ENCODE data around the gene CPSF4L. TPM values are rescaled to one million over a fixed set of nuclear protein-coding genes. Genes with fewer than 3 reads are reported as not detected.

CPSF4L gene
- polyA plus RNA-seq, 3 donors = not detected

- H3K36me3 Mint-ChIP-seq = peaks cover 68 to 78% of the 10 kb centered on the region in 2 donors
- no peak for DNase-seq
- no peak overlapping the region for H3K9ac ChIP-seq (ENCODE audit: insufficient read depth, low read length, poor library complexity, severe bottlenecking)
- 99% methylated on average over 15 of the region's 16 CpGs for WGBS (ENCODE audit: insufficient coverage)
- H3K4me1 ChIP-seq (ENCODE audit: control insufficient read depth in 1 of 2, insufficient read depth in 2 of 2, low read length in 2 of 2) = peaks cover 3 to 10% of the 10 kb centered on the region in 2 donors
- H2AFZ ChIP-seq (ENCODE audit: insufficient read depth, low read depth, low read length, poor library complexity, severe bottlenecking) = no peak overlapping the region
- no peak overlapping the region for H3K4me2 ChIP-seq (replicated peaks; ENCODE audit: extremely low read depth, low read length, poor library complexity, severe bottlenecking)
- peaks cover 29% of the 10 kb centered on the region for H4K20me1 ChIP-seq (ENCODE audit: insufficient read depth, low read length)
- H3K27me3 ChIP-seq (ENCODE audit: control insufficient read depth in 2 of 2, insufficient read depth in 2 of 2, low read length in 2 of 2) = no peaks in the 10 kb centered on the region
- peaks cover 65 to 84% of the 10 kb centered on the region in 2 donors for H3K36me3 ChIP-seq (replicated peaks in 1 of 2; ENCODE audit: control insufficient read depth in 1 of 2, insufficient read depth in 2 of 2, low read length in 2 of 2)
- H3K27me3 Mint-ChIP-seq (ENCODE audit: low read depth in 3 of 3) = peaks cover 0 to 2% (median 0%) of the 10 kb centered on the region in 3 donors
- peaks cover 0 to 3% (median 0%) of the 10 kb centered on the region in 7 donors for H3K9me3 Mint-ChIP-seq
- no peak overlapping the region for H3K27ac ChIP-seq (ENCODE audit: low read depth in 1 of 2, low read length in 2 of 2)
- H3K79me2 ChIP-seq (ENCODE audit: insufficient read depth, low read length) = peaks cover 5% of the 10 kb centered on the region
- H3K27ac Mint-ChIP-seq = no peak overlapping the region
- intact Hi-C loops (cut with micrococcal nuclease) = no loop called here
- H3K9me3 ChIP-seq (replicated peaks in 1 of 2; ENCODE audit: control insufficient read depth in 1 of 2, insufficient read depth in 1 of 2, low read length in 2 of 2) = no peaks in the 10 kb centered on the region
- no peak for TF ChIP-seq CTCF (IDR thresholded peaks at IDR 0.05)
- H3K4me3 Mint-ChIP-seq = no peak overlapping the region
- peaks cover 11% of the 10 kb centered on the region for H3K4me1 Mint-ChIP-seq
- no peak overlapping the region for H3K4me3 ChIP-seq (replicated peaks in 1 of 3; ENCODE audit: low read depth in 2 of 3, low read length in 3 of 3)
Observed at GRCh38 chr17:73208139-73208827, 53.4 kb downstream of the CPSF4L start.

GRCh38 chr17:73205459-73205961 is 56.2 kb downstream of the CPSF4L start:
- 98% methylated on average over 7 of the region's 10 CpGs for WGBS (ENCODE audit: insufficient coverage)
- H2AFZ ChIP-seq (ENCODE audit: insufficient read depth, low read depth, low read length, poor library complexity, severe bottlenecking) = no peak overlapping the region
- peaks cover 3% of the 10 kb centered on the region for H3K4me1 Mint-ChIP-seq
- no peak overlapping the region for H3K4me3 ChIP-seq (replicated peaks in 1 of 3; ENCODE audit: low read depth in 2 of 3, low read length in 3 of 3)
- H4K20me1 ChIP-seq (ENCODE audit: insufficient read depth, low read length) = peaks cover 23% of the 10 kb centered on the region
- H3K9ac ChIP-seq (ENCODE audit: insufficient read depth, low read length, poor library complexity, severe bottlenecking) = no peak overlapping the region
- H3K4me3 Mint-ChIP-seq = no peak overlapping the region
- H3K27me3 Mint-ChIP-seq (ENCODE audit: low read depth in 3 of 3) = peaks cover 0 to 2% (median 0%) of the 10 kb centered on the region in 3 donors
- no peaks in the 10 kb centered on the region for H3K4me1 ChIP-seq (ENCODE audit: control insufficient read depth in 1 of 2, insufficient read depth in 2 of 2, low read length in 2 of 2)
- peaks cover 92 to 99% of the 10 kb centered on the region in 2 donors for H3K36me3 Mint-ChIP-seq
- no peak overlapping the region for H3K4me2 ChIP-seq (replicated peaks; ENCODE audit: extremely low read depth, low read length, poor library complexity, severe bottlenecking)
- no peaks in the 10 kb centered on the region for H3K27me3 ChIP-seq (ENCODE audit: control insufficient read depth in 2 of 2, insufficient read depth in 2 of 2, low read length in 2 of 2)
- no peak overlapping the region for H3K27ac ChIP-seq (ENCODE audit: low read depth in 1 of 2, low read length in 2 of 2)
- no peaks in the 10 kb centered on the region for H3K79me2 ChIP-seq (ENCODE audit: insufficient read depth, low read length)
- TF ChIP-seq CTCF (IDR thresholded peaks at IDR 0.05) = no peak
- H3K27ac Mint-ChIP-seq = no peak overlapping the region
- no peaks in the 10 kb centered on the region for H3K9me3 ChIP-seq (replicated peaks in 1 of 2; ENCODE audit: control insufficient read depth in 1 of 2, insufficient read depth in 1 of 2, low read length in 2 of 2)
- H3K9me3 Mint-ChIP-seq = peaks cover 0 to 3% (median 0%) of the 10 kb centered on the region in 7 donors
- peaks cover 90 to 100% of the 10 kb centered on the region in 2 donors for H3K36me3 ChIP-seq (replicated peaks in 1 of 2; ENCODE audit: control insufficient read depth in 1 of 2, insufficient read depth in 2 of 2, low read length in 2 of 2)
- intact Hi-C loops (cut with micrococcal nuclease) = no loop called here
- DNase-seq = no peak

Data from CD14-positive monocyte (primary cell).